Vagina (tissue), 2 donors: ENCODE measurements around the gene DLG2.

Experiments
- CTCF ChIP-seq, 3 experiments: fragments of 450-650 bp in 2 of 3; fragments of 200-600 bp in 1 of 3; sonication (generic) in 1 of 3; IDR thresholded peaks; one replicate each; pipeline ENCODE4 v1.5.1; 2017 to 2019; ENCODE audit warnings: antibody characterized with exemption in 3 of 3, mild to moderate bottlenecking in 2 of 3, moderate library complexity in 2 of 3
- POLR2A ChIP-seq, 2 donors: fragments of 450-650 bp; IDR thresholded peaks; one replicate each; pipeline ENCODE4 v1.6.1; 2017; ENCODE audit warnings: antibody characterized with exemption in 2 of 2, mild to moderate bottlenecking in 2 of 2, moderate library complexity in 2 of 2
- POLR2AphosphoS5 ChIP-seq, 2 donors: sonication (generic); formaldehyde crosslinking; IDR thresholded peaks; one replicate each; pipeline ENCODE4 v1.9.0; 2017; ENCODE audit warnings: antibody characterized with exemption in 2 of 2, mild to moderate bottlenecking in 2 of 2, low read depth in 1 of 2; ENCODE audit not compliant: insufficient read depth in 1 of 2

- no peak for TF ChIP-seq CTCF (IDR thresholded peaks at IDR 0.05)
- TF ChIP-seq POLR2A (IDR thresholded peaks at IDR 0.05), result no peak
- TF ChIP-seq POLR2AphosphoS5 (IDR thresholded peaks at IDR 0.05; ENCODE audit: insufficient read depth in 1 of 2, low read depth in 1 of 2), result no peak
These were observed 1365.4 kb downstream of the DLG2 start for GRCh38 chr11:84261707-84262106.
